Lower lobe of right lung (tissue), 2 donors: ENCODE results near the gene COPE. TPM values are rescaled to one million over a fixed set of nuclear protein-coding genes. Genes with fewer than 3 reads are reported as not detected.

Experiments used
- ATAC-seq, 2 donors: fragments of 200-7000 bp; cut with Tn5 transposase; one replicate each; pipeline ENCODE4 v1.9.1; 2020 to 2022; ENCODE audit warnings: mild to moderate bottlenecking in 2 of 2, moderate library complexity in 2 of 2
- DNase-seq: peaks from one replicate; pipeline ENCODE4 v3.0.0-alpha.2; 2020
- H3K27ac ChIP-seq: fragments of 200-600 bp; one replicate; pipeline ENCODE4 v1.8.0; 2022
- H3K27me3 ChIP-seq: fragments of 200-600 bp; one replicate; pipeline ENCODE4 v1.8.0; 2022; ENCODE audit warnings: low read depth
- H3K36me3 ChIP-seq: fragments of 200-600 bp; one replicate; pipeline ENCODE4 v1.8.0; 2022; ENCODE audit warnings: mild to moderate bottlenecking
- H3K4me1 ChIP-seq: fragments of 200-600 bp; one replicate; pipeline ENCODE4 v1.8.0; 2022
- H3K4me3 ChIP-seq: fragments of 200-600 bp; one replicate; pipeline ENCODE4 v1.8.0; 2022; ENCODE audit warnings: mild to moderate bottlenecking
- H3K9me3 ChIP-seq: fragments of 200-600 bp; one replicate; pipeline ENCODE4 v1.8.0; 2022
- CTCF ChIP-seq: fragments of 200-600 bp; IDR thresholded peaks from one replicate; pipeline ENCODE4 v1.8.0; 2022; ENCODE audit warnings: antibody characterized with exemption, mild to moderate bottlenecking
- intact Hi-C: fragments of 100-400 bp; cut with DNase I; formaldehyde crosslinking; loops from one replicate; pipeline ENCODE4 v1.11.0; 2022
- total RNA-seq: library from RNA; stranded (reverse); fragmentation: NEBNext Ultra II Directional; extraction: Animal tissue kit (Norgen Biotek cat#: 25700); gene quantifications from one replicate; pipeline ENCODE4 v1.2.1, GENCODE V29; 2021
- donor health status: DM: no; HTN: yes; CAD: no; lungs with severe emphysema.

The COPE gene
- total RNA-seq, 1 donor from 2014 or later = 145 TPM

GRCh38 chr19:18863843-18864362 is 55.3 kb downstream of the COPE start:
- intact Hi-C loops = no loop called here
- H3K9me3 ChIP-seq = no peaks in the 10 kb centered on the region
- no peak overlapping the region for H3K27ac ChIP-seq
- TF ChIP-seq CTCF = no peak
- H3K4me3 ChIP-seq = no peak overlapping the region
- H3K27me3 ChIP-seq = no peaks in the 10 kb centered on the region
- H3K36me3 ChIP-seq = peaks cover 97% of the 10 kb centered on the region
- DNase-seq (peak; percentile 46), ATAC-seq (no peak)
- H3K4me1 ChIP-seq = peaks cover 6% of the 10 kb centered on the region

GRCh38 chr19:18862976-18863842 is 56.0 kb downstream of the COPE start:
- DNase-seq (peak; percentile 44), ATAC-seq (no peak)
- intact Hi-C loops = no loop called here
- Histone ChIP-seq H3K27me3 (no peaks in the 10 kb centered on the region), H3K27ac (no peak overlapping the region), H3K4me1 (peaks cover 6% of the 10 kb centered on the region), H3K4me3 (no peak overlapping the region), H3K36me3 (peaks cover 100% of the 10 kb centered on the region), H3K9me3 (no peaks in the 10 kb centered on the region)
- no peak for TF ChIP-seq CTCF

GRCh38 chr19:18861917-18862316 is 57.3 kb downstream of the COPE start:
- intact Hi-C loops = no loop called here
- DNase-seq (peak; percentile 42), ATAC-seq (no peak)
- H3K27me3 ChIP-seq = no peaks in the 10 kb centered on the region
- TF ChIP-seq CTCF = no peak
- H3K9me3 ChIP-seq = no peaks in the 10 kb centered on the region
- peaks cover 100% of the 10 kb centered on the region for H3K36me3 ChIP-seq
- H3K27ac ChIP-seq = no peak overlapping the region
- H3K4me3 ChIP-seq = no peak overlapping the region
- H3K4me1 ChIP-seq = peaks cover 6% of the 10 kb centered on the region

GRCh38 chr19:18861235-18861634 is 58.0 kb downstream of the COPE start:
- no peaks in the 10 kb centered on the region for H3K27me3 ChIP-seq
- no peak for TF ChIP-seq CTCF
- H3K36me3 ChIP-seq = peaks cover 100% of the 10 kb centered on the region
- no peak overlapping the region for H3K4me3 ChIP-seq
- H3K27ac ChIP-seq = no peak overlapping the region
- intact Hi-C loops = no loop called here
- H3K9me3 ChIP-seq = no peaks in the 10 kb centered on the region
- DNase-seq = no peak
- no peak for ATAC-seq
- H3K4me1 ChIP-seq = peaks cover 6% of the 10 kb centered on the region

GRCh38 chr19:18860725-18861124 is 58.5 kb downstream of the COPE start:
- Histone ChIP-seq H3K9me3 (no peaks in the 10 kb centered on the region), H3K4me3 (no peak overlapping the region), H3K36me3 (peaks cover 100% of the 10 kb centered on the region), H3K27ac (peak overlapping the region; percentile 24), H3K4me1 (peaks cover 6% of the 10 kb centered on the region), H3K27me3 (no peaks in the 10 kb centered on the region)
- ATAC-seq = no peak
- no peak for TF ChIP-seq CTCF
- peak; percentile 38 for DNase-seq
- intact Hi-C loops = no loop called here
